Ectodermal cell (in vitro differentiated cells): ENCODE data around the gene ANOS1. TPM values are rescaled to one million over a fixed set of nuclear protein-coding genes. Genes with fewer than 3 reads are reported as not detected.
"Not testable (repeated sequence)": the region's sequence is repeated elsewhere in the genome, so short reads cannot be mapped to it uniquely, and the experiment has no call there.

Source experiments
- H3K27ac ChIP-seq: 2 replicates; pipeline ENCODE4 v1.7.0; 2013; ENCODE audit warnings: mild to moderate bottlenecking, low read depth, low read length; ENCODE audit not compliant: insufficient read depth, poor library complexity, severe bottlenecking
- H3K27me3 ChIP-seq: 2 replicates; pipeline ENCODE4 v1.7.0; 2013; ENCODE audit warnings: mild to moderate bottlenecking, low read length; ENCODE audit not compliant: insufficient read depth, control insufficient read depth, poor library complexity, severe bottlenecking
- H3K36me3 ChIP-seq: one replicate; pipeline ENCODE4 v1.7.0; 2013; ENCODE audit warnings: low read length; ENCODE audit not compliant: control insufficient read depth, insufficient read depth
- H3K4me1 ChIP-seq: one replicate; pipeline ENCODE4 v1.7.0; 2013; ENCODE audit warnings: low read length; ENCODE audit not compliant: control insufficient read depth, insufficient read depth
- H3K4me3 ChIP-seq: 2 replicates; pipeline ENCODE4 v1.7.0; 2013; ENCODE audit warnings: low read depth, low read length, control low read depth; ENCODE audit not compliant: insufficient read depth
- H3K9me3 ChIP-seq: 2 replicates; pipeline ENCODE4 v1.7.0; 2013; ENCODE audit warnings: mild to moderate bottlenecking, low read length, moderate library complexity; ENCODE audit not compliant: control insufficient read depth
- WGBS, 2 experiments: methylation state at CpG; one replicate each; pipeline ENCODE4 v1.1.7; 2013; ENCODE audit warnings: missing lambda C conversion rate in 2 of 2; 5-methylcytosine and 5-hydroxymethylcytosine counted together
- polyA plus RNA-seq, 4 experiments: library from polyadenylated mRNA; stranded (reverse); fragments of 50-300 nt; gene quantifications; one replicate each; pipeline ENCODE4 v1.2.3, GENCODE V29; 2013

Gene ANOS1
- 10.1 TPM for polyA plus RNA-seq (2013, experiment 1 of 4)
- 14.0 TPM for polyA plus RNA-seq (2013, experiment 2 of 4)
- polyA plus RNA-seq (2013, experiment 3 of 4): 13.2 TPM
- polyA plus RNA-seq (2013, experiment 4 of 4): 12.4 TPM

- WGBS, 2 experiments: 0% methylated on average over 87 to 88 of the region's 88 CpGs
- Histone ChIP-seq H3K36me3 (no peaks in the 10 kb centered on the region), H3K9me3 (no peaks in the 10 kb centered on the region), H3K4me3 (peak within 1 kb of the TSS; percentile 52), H3K27me3 (peaks cover 32% of the 10 kb centered on the region), H3K4me1 (no peaks in the 10 kb centered on the region), H3K27ac (no peak within 1 kb of the TSS)
Observed at GRCh38 chrX:8731559-8732395, at the start of gene ANOS1. Gene ANOS1, minus strand, starts transcription at chrX:8732137. Its CDS starts 101 bp downstream, at chrX:8732036.

GRCh38 chrX:8773117-8773516 lies 41.2 kb upstream of the ANOS1 start:
- Histone ChIP-seq H3K9me3 (no peaks in the 10 kb centered on the region), H3K36me3 (no peaks in the 10 kb centered on the region), H3K27me3 (no peaks in the 10 kb centered on the region), H3K27ac (no peak overlapping the region), H3K4me3 (no peak overlapping the region), H3K4me1 (no peaks in the 10 kb centered on the region)
- 88 to 90% methylated on average over 5 of the region's 5 CpGs for WGBS, 2 experiments

- H3K4me1 ChIP-seq: no peaks in the 10 kb centered on the region
- H3K4me3 ChIP-seq: no peak overlapping the region
- no peak overlapping the region for H3K27ac ChIP-seq
- no peaks in the 10 kb centered on the region for H3K9me3 ChIP-seq
- H3K36me3 ChIP-seq: no peaks in the 10 kb centered on the region
- 81 to 100% methylated on average over 2 of the region's 2 CpGs for WGBS, 2 experiments
- no peaks in the 10 kb centered on the region for H3K27me3 ChIP-seq
Observed at GRCh38 chrX:8760021-8760420, 28.1 kb upstream of the ANOS1 start.

- WGBS, 2 experiments: 93% methylated on average over 2 of the region's 5 CpGs; no CpG with 5 or more reads in 1 of the 2 experiments
Observed at GRCh38 chrX:8758706-8759105, 26.8 kb upstream of the ANOS1 start.

GRCh38 chrX:8757609-8758389 lies 25.9 kb upstream of the ANOS1 start:
- H3K27ac ChIP-seq, H3K27me3 ChIP-seq, H3K4me3 ChIP-seq, H3K4me1 ChIP-seq, H3K9me3 ChIP-seq, H3K36me3 ChIP-seq: not testable (repeated sequence)
- 93 to 95% methylated on average over 3 of the region's 7 CpGs for WGBS, 2 experiments

More at GRCh38 chrX:8758706-8759105, 26.8 kb upstream of the ANOS1 start:
- H3K9me3 ChIP-seq, H3K4me1 ChIP-seq, H3K4me3 ChIP-seq, H3K27ac ChIP-seq, H3K27me3 ChIP-seq, H3K36me3 ChIP-seq: not testable (repeated sequence)

- no peaks in the 10 kb centered on the region for H3K4me1 ChIP-seq
- no peak overlapping the region for H3K4me3 ChIP-seq
- H3K27me3 ChIP-seq: no peaks in the 10 kb centered on the region
- H3K27ac ChIP-seq: no peak overlapping the region
- H3K9me3 ChIP-seq: no peaks in the 10 kb centered on the region
- H3K36me3 ChIP-seq: no peaks in the 10 kb centered on the region
Observed at GRCh38 chrX:8755813-8756212, 23.9 kb upstream of the ANOS1 start.

GRCh38 chrX:8755116-8755515 lies 23.2 kb upstream of the ANOS1 start:
- 92 to 96% methylated on average over 2 to 4 of the region's 4 CpGs for WGBS, 2 experiments
- Histone ChIP-seq H3K4me3 (no peak overlapping the region), H3K4me1 (no peaks in the 10 kb centered on the region), H3K9me3 (no peaks in the 10 kb centered on the region), H3K27ac (no peak overlapping the region), H3K36me3 (no peaks in the 10 kb centered on the region), H3K27me3 (no peaks in the 10 kb centered on the region)

- H3K27ac ChIP-seq: no peak overlapping the region
- no peak overlapping the region for H3K4me3 ChIP-seq
- H3K9me3 ChIP-seq: no peaks in the 10 kb centered on the region
- no peaks in the 10 kb centered on the region for H3K27me3 ChIP-seq
- H3K4me1 ChIP-seq: no peaks in the 10 kb centered on the region
- H3K36me3 ChIP-seq: no peaks in the 10 kb centered on the region
Observed at GRCh38 chrX:8749697-8750096, 17.8 kb upstream of the ANOS1 start.

- WGBS, 2 experiments: 27 to 28% methylated on average over 4 to 6 of the region's 6 CpGs
- H3K27me3 ChIP-seq: no peaks in the 10 kb centered on the region
- no peak overlapping the region for H3K27ac ChIP-seq
- no peaks in the 10 kb centered on the region for H3K4me1 ChIP-seq
- no peaks in the 10 kb centered on the region for H3K9me3 ChIP-seq
- H3K36me3 ChIP-seq: no peaks in the 10 kb centered on the region
- H3K4me3 ChIP-seq: no peak overlapping the region
Observed at GRCh38 chrX:8748855-8749254, 16.9 kb upstream of the ANOS1 start.

- Histone ChIP-seq H3K27me3 (no peaks in the 10 kb centered on the region), H3K36me3 (no peaks in the 10 kb centered on the region), H3K4me1 (no peaks in the 10 kb centered on the region), H3K4me3 (no peak overlapping the region), H3K27ac (no peak overlapping the region), H3K9me3 (no peaks in the 10 kb centered on the region)
- 86 to 87% methylated on average over 3 to 6 of the region's 11 CpGs for WGBS, 2 experiments
Observed at GRCh38 chrX:8743126-8743732, 11.3 kb upstream of the ANOS1 start.
